Right lung (tissue), 10 donors: ENCODE data around the gene CYRIA. TPM values are rescaled to one million over a fixed set of nuclear protein-coding genes. Genes with fewer than 3 reads are reported as not detected.

ENCODE experiments used
- DNase-seq, 2 donors: peaks; one replicate each; pipeline ENCODE4 v3.0.0-alpha.2; 2013
- long read RNA-seq, 8 donors: transcript quantifications; one replicate each; lab custom pipeline, GENCODE V29; 2026
- polyA plus RNA-seq, 5 donors: library from polyadenylated mRNA; unstranded; fragments of 120-200 nt; gene quantifications; one replicate each; pipeline versions ENCODE4 v1.2.1 to v1.2.3, GENCODE V29; 2013; ENCODE audit warnings: inconsistent platforms in 1 of 5, low replicate concordance in 1 of 5; ENCODE audit not compliant: insufficient read length in 5 of 5, insufficient read depth in 1 of 5

The CYRIA gene
- 10 to 100 TPM; 10.7 to 17.0 (median 14.8) TPM for polyA plus RNA-seq
- long read RNA-seq, donor 1, full-length matches to known transcripts, result 3 of 3 reads
- long read RNA-seq, donor 1, partial matches to known transcripts, result 0 of 3 reads
- long read RNA-seq, donor 1, other reads (novel, unspliced or antisense), result 0 of 3 reads
- long read RNA-seq, donor 2, full-length matches to known transcripts, result 1 of 1 reads
- long read RNA-seq, donor 2, partial matches to known transcripts, result 0 of 1 reads
- long read RNA-seq, donor 2, other reads (novel, unspliced or antisense), result 0 of 1 reads
- long read RNA-seq, donor 3, full-length matches to known transcripts, result 4 of 4 reads
- long read RNA-seq, donor 3, partial matches to known transcripts, result 0 of 4 reads
- long read RNA-seq, donor 3, other reads (novel, unspliced or antisense), result 0 of 4 reads
- long read RNA-seq, donor 4, result 0 reads
- long read RNA-seq, donor 5, full-length matches to known transcripts, result 1 of 1 reads
- long read RNA-seq, donor 5, partial matches to known transcripts, result 0 of 1 reads
- long read RNA-seq, donor 5, other reads (novel, unspliced or antisense), result 0 of 1 reads
- long read RNA-seq, donor 6, full-length matches to known transcripts, result 2 of 2 reads
- long read RNA-seq, donor 6, partial matches to known transcripts, result 0 of 2 reads
- long read RNA-seq, donor 6, other reads (novel, unspliced or antisense), result 0 of 2 reads
- long read RNA-seq, donor 7, full-length matches to known transcripts, result 1 of 1 reads
- long read RNA-seq, donor 7, partial matches to known transcripts, result 0 of 1 reads
- long read RNA-seq, donor 7, other reads (novel, unspliced or antisense), result 0 of 1 reads
- long read RNA-seq, donor 8, result 0 reads

- peak in 1 of 2 donors; percentile 29 for DNase-seq
Measured at GRCh38 chr2:16665748-16666448, at the start of gene CYRIA. Gene CYRIA, minus strand, starts transcription at chr2:16665834. Its CDS starts 77,715 bp downstream, at chr2:16588119.

- no peak for DNase-seq
Measured at GRCh38 chr2:16713011-16713423, 47.4 kb upstream of the CYRIA start.

GRCh38 chr2:16709769-16710168, 44.1 kb upstream of the CYRIA start:
- no peak for DNase-seq

DNA sequence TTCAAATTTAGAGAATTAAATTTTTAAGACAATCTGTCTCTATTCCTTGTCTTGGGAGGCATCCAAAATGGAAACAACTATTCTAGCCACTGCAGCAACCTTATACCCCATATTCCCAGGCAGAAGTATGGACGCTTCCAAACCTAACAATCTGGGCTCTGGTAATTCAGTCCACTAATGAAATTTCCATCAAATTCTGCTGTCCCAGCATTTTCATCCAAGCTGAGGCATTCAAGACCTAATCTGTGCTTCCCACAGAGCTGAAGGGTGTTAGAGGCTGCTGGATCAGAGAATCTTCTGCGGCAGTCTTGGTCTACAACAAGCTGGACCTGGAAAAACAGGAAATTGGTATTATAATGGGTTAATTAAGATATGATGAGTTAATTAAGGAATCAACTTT, 42.5 kb upstream of the CYRIA start:
- DNase-seq, result no peak

DNA sequence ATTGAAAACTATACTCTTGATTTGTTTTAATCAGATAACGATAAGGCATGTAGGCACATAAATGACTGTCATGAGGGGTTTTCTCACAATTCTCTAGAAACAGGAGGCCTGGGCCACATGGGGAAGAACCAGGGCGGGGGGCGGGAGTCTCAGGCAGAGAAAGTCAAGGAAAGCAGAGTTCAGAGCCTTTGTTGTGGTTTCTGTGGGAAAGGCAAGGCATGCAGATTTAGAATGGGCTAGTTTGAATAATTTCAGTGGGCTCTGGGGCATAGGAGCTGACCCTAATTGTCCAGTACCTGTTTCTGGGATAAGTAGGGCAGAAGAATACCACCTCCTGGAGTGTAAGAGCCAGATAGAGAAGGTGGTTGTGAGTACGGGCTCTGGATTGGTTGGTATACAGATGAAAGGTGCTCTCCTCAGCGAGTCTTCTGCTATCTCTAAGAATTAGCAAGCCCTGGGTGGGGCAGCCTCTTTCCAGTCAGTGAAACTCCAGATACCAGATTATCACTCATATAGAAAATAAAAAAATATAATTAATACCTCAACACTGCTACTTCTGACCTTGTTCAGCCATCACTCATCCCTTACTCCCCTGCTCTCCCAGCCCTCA, 41.5 kb upstream of the CYRIA start:
- DNase-seq, result no peak

GRCh38 chr2:16700551-16701259, 35.1 kb upstream of the CYRIA start:
- DNase-seq, result no peak

- DNase-seq, result no peak
Measured at GRCh38 chr2:16693854-16694253, 28.2 kb upstream of the CYRIA start.

DNA sequence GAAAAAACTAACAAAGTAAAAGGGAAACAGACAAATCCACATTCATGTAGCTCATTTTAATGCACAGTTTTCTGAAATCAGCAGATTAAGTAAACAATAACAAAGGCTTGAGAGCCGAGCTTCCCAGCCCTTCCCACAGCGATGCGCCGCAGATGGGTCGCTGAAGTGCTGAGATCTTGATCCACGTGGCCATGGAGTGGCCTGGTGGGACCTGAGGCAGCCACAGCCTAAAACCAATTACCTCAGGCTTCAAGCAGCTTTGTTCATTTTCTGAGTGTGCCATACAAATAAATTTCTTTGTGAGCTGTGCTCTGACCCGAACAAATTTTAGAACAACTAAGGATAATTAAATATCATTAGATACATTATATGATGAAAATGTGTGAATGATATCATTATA, 25.6 kb upstream of the CYRIA start:
- DNase-seq, result no peak

DNA sequence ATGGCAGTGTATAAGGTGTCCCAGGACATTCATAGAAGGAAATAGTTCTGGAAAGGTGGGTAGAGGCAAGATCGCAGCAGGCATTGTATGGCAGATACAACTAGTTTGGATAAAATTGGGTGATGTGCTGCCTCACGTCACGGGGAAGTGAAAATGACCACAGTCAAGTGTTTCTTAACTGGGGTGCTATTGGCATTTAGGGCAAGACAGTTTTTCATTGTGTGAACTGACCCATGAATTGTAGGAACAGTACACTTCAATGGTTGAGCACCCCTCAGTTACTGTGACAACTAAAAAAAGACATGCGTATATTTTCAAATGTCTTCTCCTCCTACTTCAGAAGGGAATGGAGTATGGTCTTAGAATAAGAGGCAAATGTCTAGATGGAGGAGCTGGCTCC, 22.3 kb upstream of the CYRIA start:
- DNase-seq, result no peak

DNA sequence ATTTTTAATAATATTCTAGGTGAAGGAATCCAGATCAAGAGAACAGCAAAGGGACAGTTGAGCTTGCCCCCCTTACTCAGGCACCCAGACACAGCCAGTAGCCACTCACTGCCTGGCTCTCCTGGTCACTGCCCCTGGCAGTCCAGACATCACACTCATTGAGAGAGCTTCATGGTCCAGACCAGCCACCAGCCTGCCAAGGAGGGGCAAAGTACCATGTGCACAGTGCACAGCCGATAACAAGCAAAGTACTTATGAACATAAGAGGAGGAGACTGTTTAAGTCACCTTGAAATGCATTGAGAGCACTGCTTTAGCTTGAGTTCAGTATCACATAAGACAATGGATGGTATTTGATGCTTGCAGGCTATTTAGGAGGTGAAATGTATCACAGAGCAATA, 21.6 kb upstream of the CYRIA start:
- no peak for DNase-seq

DNA sequence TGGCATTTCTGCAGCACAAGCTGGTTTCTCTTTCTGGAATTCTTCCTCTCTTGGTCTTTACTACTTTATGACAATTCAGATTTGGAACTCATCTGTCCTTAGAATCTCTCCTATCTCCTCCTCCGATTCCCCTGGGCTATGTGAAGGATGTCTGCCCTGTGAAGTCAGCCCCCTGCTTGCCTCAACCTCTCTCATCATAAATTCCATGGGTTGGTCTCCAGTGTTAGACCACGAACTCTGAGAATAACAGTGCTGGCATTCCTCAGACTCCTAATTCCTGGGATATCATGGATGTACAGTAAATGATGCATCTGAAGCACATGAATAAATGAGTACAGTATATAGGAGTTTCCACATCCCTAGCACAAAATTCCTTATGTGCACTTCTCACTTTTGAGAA, 21.0 kb upstream of the CYRIA start:
- DNase-seq, result no peak

GRCh38 chr2:16685340-16685715, 19.7 kb upstream of the CYRIA start:
- no peak for DNase-seq

DNA sequence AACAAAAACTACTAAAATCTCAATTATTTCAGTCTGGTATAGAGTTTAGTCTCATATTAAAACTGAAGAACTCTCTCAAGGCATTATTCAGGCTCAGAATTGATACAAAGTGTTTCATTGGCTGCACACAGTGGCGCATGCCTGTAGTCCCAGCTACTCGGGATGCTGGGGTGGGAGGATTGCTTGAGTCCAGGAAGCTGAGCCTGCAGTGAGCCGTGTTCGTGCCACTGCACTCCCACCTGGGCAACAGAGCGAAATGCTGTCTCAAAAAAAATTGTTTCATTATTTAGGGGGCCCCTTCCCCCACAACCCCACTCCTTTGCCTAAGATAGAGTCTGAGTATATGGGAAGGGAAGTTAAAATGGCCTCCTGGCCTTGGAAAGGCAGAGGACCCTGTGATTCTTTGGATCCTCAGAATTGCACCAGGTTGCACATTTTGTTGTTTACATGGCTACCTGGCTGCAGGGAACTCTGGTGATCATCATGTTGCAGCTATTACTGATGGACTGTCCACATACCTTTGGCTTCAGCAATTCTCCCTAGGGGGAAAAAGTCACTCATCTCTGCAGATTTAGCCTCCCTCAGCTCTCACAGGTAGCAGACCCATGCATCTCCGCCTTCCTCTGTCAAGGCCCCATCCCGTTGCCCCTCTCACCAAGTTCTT, 19.2 kb upstream of the CYRIA start:
- DNase-seq, result no peak

DNA sequence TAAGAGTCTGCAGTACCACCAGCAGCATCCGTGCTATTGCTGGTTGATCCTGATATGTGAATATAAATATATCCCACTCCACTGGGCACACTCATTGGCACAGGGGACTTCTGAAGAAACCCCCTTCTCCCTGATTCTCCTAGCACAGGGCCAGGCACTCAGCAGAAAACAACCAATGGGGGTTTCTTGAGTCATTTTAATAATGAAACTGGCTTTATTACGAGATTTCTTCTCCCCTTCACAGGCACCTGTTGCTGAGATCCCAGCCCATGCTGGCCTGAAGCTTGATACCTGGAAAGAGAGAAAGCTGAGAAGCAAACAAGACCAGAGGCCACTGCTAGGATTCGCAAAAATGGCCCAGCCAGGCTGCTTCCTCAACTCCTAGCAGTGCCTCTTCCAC, 17.9 kb upstream of the CYRIA start:
- no peak for DNase-seq

GRCh38 chr2:16682431-16683118, 16.9 kb upstream of the CYRIA start:
- DNase-seq, result no peak

DNA sequence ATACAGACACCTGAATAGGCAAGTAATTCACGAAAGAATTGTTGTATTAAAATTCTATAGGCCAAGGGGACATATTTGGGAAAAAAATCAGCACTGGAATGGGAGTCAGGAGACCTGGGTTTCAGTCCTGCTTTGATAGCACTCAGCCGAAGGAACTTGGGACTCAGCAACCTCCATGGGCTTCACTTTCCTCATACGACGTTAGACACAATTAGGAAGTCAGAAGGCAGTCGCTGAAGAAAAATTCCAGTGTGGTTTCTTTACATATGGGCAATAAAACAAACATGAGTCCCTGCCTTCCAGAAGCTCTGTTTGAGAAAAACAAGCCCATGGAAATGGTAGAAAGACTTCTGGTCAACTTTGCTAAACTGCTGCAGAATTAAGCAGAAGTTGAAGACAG, 15.1 kb upstream of the CYRIA start:
- DNase-seq, result no peak

GRCh38 chr2:16680304-16680703, 14.7 kb upstream of the CYRIA start:
- DNase-seq, result no peak

DNA sequence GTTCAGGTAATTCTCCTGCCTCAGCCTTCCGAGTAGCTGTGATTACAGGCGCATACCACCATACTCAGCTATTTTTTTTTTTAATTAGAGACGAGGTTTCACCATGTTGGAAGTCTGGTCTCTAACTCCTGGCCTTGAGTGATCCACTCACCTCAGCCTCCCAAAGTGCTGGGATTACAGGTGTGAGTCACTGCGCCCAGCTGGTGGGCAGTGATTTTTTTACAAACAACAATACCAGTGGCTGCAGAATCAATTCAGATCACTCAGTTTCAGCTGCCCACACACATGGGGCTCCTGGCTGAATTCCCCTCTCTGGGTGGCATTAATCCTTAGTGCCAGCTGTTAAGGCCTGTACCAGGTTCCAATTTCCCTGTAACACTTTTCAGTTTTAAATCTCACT, 13.3 kb upstream of the CYRIA start:
- DNase-seq, result no peak

DNA sequence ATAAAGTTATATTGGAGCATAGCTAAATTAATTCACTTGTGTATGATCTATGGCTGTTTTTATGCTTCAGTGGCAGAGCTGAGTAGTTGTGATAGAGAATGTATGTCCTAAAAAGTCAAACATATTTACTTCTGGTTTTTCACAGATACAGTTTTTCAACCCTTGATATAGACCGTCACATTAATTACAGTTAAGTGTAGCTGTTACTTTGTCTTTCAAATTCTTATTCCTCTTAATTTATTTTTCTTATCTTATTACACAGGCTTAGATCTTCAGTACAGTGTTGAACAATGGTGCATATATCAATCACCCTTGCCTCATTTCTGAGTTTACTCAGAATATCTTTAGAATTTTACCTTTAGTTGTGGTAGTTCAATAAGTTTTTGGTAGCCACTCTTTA, 12.2 kb upstream of the CYRIA start:
- no peak for DNase-seq

DNA sequence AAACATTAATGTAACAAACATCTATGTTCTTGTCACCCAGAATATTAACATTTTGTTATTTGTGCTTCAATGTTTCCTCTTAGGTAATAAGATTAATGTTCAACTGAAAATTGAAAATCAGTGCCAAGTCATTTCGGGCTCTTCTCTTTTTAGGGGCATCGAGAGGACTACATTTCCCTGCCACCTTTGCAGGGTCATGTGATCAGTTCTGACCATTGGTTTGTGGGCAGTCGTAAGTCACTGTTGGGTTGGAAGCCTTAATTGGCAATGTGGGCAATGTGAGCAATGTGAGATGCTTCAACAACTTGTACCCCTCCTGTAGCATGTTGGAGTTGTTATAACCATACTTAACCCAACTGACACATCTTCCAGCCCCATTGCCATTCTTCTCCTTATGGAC, 10.1 kb upstream of the CYRIA start:
- DNase-seq, result no peak
